IPS-15b (cell line): ENCODE results near the gene FAM181A.

ENCODE experiments used
- H3K27me3 ChIP-seq: one replicate; pipeline ENCODE4 v1.6.1; 2013; ENCODE audit warnings: low read length; ENCODE audit not compliant: control insufficient read depth, insufficient read depth
- H3K36me3 ChIP-seq: one replicate; pipeline ENCODE4 v1.6.1; 2013; ENCODE audit warnings: low read length; ENCODE audit not compliant: control insufficient read depth, insufficient read depth
- H3K4me1 ChIP-seq: one replicate; pipeline ENCODE4 v1.6.1; 2013; ENCODE audit warnings: mild to moderate bottlenecking, low read length; ENCODE audit not compliant: control insufficient read depth, insufficient read depth
- H3K4me3 ChIP-seq: one replicate; pipeline ENCODE4 v1.5.1; 2013; ENCODE audit warnings: low read depth, low read length
- H3K9ac ChIP-seq: one replicate; pipeline ENCODE4 v1.6.1; 2013; ENCODE audit warnings: low read depth, mild to moderate bottlenecking, low read length
- H3K9me3 ChIP-seq: one replicate; pipeline ENCODE4 v1.6.1; 2013; ENCODE audit warnings: mild to moderate bottlenecking, low read length; ENCODE audit not compliant: control insufficient read depth, insufficient read depth

Gene FAM181A

GRCh38 chr14:93926873-93927799, at the start of gene FAM181A:
FAM181A (plus strand) TSS chr14:93927344; CDS start chr14:93928286, 942 bp downstream.
- H3K36me3 ChIP-seq = no peaks in the 10 kb centered on the region
- H3K27me3 ChIP-seq = no peaks in the 10 kb centered on the region
- H3K9ac ChIP-seq = no peak within 1 kb of the TSS
- no peaks in the 10 kb centered on the region for H3K9me3 ChIP-seq
- no peaks in the 10 kb centered on the region for H3K4me1 ChIP-seq
- no peak within 1 kb of the TSS for H3K4me3 ChIP-seq

- Histone ChIP-seq H3K4me1 (no peaks in the 10 kb centered on the region), H3K36me3 (no peaks in the 10 kb centered on the region), H3K4me3 (no peak overlapping the region), H3K9me3 (no peaks in the 10 kb centered on the region), H3K9ac (no peak overlapping the region), H3K27me3 (peaks cover 3% of the 10 kb centered on the region)
These were observed 48.9 kb upstream of the FAM181A start for GRCh38 chr14:93878212-93878611.

GRCh38 chr14:93878871-93879270, 48.3 kb upstream of the FAM181A start:
- peaks cover 3% of the 10 kb centered on the region for H3K27me3 ChIP-seq
- H3K4me3 ChIP-seq = no peak overlapping the region
- no peaks in the 10 kb centered on the region for H3K9me3 ChIP-seq
- H3K9ac ChIP-seq = no peak overlapping the region
- no peaks in the 10 kb centered on the region for H3K4me1 ChIP-seq
- no peaks in the 10 kb centered on the region for H3K36me3 ChIP-seq

- H3K9ac ChIP-seq = no peak overlapping the region
- H3K27me3 ChIP-seq = peaks cover 3% of the 10 kb centered on the region
- H3K36me3 ChIP-seq = no peaks in the 10 kb centered on the region
- no peaks in the 10 kb centered on the region for H3K4me1 ChIP-seq
- no peak overlapping the region for H3K4me3 ChIP-seq
- H3K9me3 ChIP-seq = no peaks in the 10 kb centered on the region
These were observed 47.7 kb upstream of the FAM181A start for GRCh38 chr14:93879362-93879983.

- Histone ChIP-seq H3K9me3 (no peaks in the 10 kb centered on the region), H3K4me1 (no peaks in the 10 kb centered on the region), H3K4me3 (no peak overlapping the region), H3K36me3 (no peaks in the 10 kb centered on the region), H3K9ac (no peak overlapping the region), H3K27me3 (peaks cover 3% of the 10 kb centered on the region)
These were observed 46.9 kb upstream of the FAM181A start for GRCh38 chr14:93880021-93880820.

GRCh38 chr14:93884950-93885349, 42.2 kb upstream of the FAM181A start:
- Histone ChIP-seq H3K4me3 (no peak overlapping the region), H3K36me3 (no peaks in the 10 kb centered on the region), H3K27me3 (no peaks in the 10 kb centered on the region), H3K9me3 (no peaks in the 10 kb centered on the region), H3K4me1 (no peaks in the 10 kb centered on the region), H3K9ac (no peak overlapping the region)

GRCh38 chr14:93888995-93889394, 38.1 kb upstream of the FAM181A start:
- Histone ChIP-seq H3K27me3 (peaks cover 7% of the 10 kb centered on the region), H3K4me3 (no peak overlapping the region), H3K4me1 (peaks cover 6% of the 10 kb centered on the region), H3K9ac (no peak overlapping the region), H3K36me3 (no peaks in the 10 kb centered on the region), H3K9me3 (no peaks in the 10 kb centered on the region)

GRCh38 chr14:93889739-93890483, 37.2 kb upstream of the FAM181A start:
- Histone ChIP-seq H3K4me3 (no peak overlapping the region), H3K36me3 (no peaks in the 10 kb centered on the region), H3K9me3 (no peaks in the 10 kb centered on the region), H3K27me3 (peaks cover 7% of the 10 kb centered on the region), H3K9ac (no peak overlapping the region), H3K4me1 (peaks cover 6% of the 10 kb centered on the region)

GRCh38 chr14:93891756-93892504, 35.2 kb upstream of the FAM181A start:
- Histone ChIP-seq H3K36me3 (no peaks in the 10 kb centered on the region), H3K4me3 (no peak overlapping the region), H3K4me1 (peaks cover 6% of the 10 kb centered on the region), H3K9me3 (no peaks in the 10 kb centered on the region), H3K9ac (no peak overlapping the region), H3K27me3 (peaks cover 7% of the 10 kb centered on the region)

- H3K4me1 ChIP-seq = peaks cover 6% of the 10 kb centered on the region
- no peak overlapping the region for H3K9ac ChIP-seq
- H3K4me3 ChIP-seq = no peak overlapping the region
- H3K36me3 ChIP-seq = no peaks in the 10 kb centered on the region
- H3K27me3 ChIP-seq = peaks cover 7% of the 10 kb centered on the region
- no peaks in the 10 kb centered on the region for H3K9me3 ChIP-seq
These were observed 34.7 kb upstream of the FAM181A start for GRCh38 chr14:93892505-93892839.
